IPS-18c (cell line): ENCODE results near the gene GJD3.
"Not testable (repeated sequence)": the region's sequence is repeated elsewhere in the genome, so short reads cannot be mapped to it uniquely, and the experiment has no call there.

Experiments used
- H3K4me3 ChIP-seq: 2 replicates; pipeline ENCODE4 v1.7.0; 2013; ENCODE audit warnings: low read depth, mild to moderate bottlenecking, low read length, moderate library complexity; ENCODE audit not compliant: insufficient read depth
- H3K9me3 ChIP-seq: one replicate; pipeline ENCODE4 v1.6.1; 2013; ENCODE audit warnings: mild to moderate bottlenecking, low read length, moderate library complexity; ENCODE audit not compliant: control insufficient read depth, insufficient read depth

Gene GJD3

GRCh38 chr17:40364121-40364861 is at the start of gene GJD3:
GJD3 (minus strand) TSS chr17:40364737; CDS start chr17:40363815, 922 bp downstream.
- Histone ChIP-seq H3K4me3 (peak within 1 kb of the TSS; percentile 47), H3K9me3 (peaks cover 6% of the 10 kb centered on the region)

DNA sequence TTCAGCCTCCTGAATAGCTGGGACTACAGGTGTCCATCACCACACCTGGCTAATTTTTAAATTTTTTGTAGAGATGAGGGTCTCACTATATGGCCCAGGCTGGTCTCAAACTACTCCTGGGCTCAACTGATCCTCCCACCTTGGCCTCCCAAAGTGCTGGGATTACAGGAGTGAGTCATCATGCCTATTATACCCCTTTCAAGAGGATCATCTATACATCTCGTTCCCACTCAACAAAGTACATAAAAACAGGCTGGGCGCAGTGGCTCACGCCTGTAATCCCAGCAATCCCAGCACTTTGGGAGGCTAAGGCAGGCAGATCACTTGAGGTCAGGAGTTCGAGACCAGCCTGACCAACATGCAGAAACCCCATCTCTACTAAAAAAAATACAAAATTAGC is 49.8 kb upstream of the GJD3 start:
- not testable (repeated sequence) for H3K9me3 ChIP-seq, H3K4me3 ChIP-seq

DNA sequence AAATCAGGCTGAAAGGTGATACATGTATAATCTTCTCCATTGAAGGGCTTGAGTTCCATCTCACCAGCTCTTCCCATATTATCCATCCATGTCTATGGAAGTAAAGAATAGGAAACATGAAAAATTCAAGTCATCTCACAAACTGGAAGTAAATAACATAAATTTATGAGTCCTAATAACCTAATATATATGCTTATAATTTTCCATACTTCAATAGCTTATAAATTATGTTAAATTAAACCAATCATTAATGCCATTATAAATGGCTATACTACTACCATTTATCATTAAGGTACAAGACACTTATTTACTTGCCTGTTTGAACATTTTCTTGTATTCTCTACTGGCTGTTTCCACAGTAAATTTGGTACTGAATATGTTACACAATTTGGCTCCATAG is 48.3 kb upstream of the GJD3 start:
- H3K9me3 ChIP-seq, result no peaks in the 10 kb centered on the region
- H3K4me3 ChIP-seq, result no peak overlapping the region

DNA sequence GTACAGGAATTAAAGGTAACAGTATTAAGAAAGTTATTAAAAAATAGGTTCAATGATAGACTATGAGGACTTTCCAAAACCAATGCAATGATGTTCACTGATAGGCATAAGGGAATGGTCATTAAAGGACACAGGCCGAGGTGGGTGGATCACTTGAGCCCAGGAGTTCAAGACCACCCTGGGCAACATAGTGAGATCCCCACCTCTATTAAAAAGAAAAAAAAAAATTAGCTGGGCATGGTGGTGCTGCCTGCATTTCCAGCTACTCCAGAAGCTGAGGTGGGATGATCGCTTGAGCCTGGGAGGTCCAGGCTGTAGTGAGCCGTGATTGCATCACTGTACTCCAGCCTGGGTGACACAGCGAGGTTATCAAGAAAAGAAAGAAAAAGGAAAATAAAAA is 47.3 kb upstream of the GJD3 start:
- H3K9me3 ChIP-seq, result no peaks in the 10 kb centered on the region
- H3K4me3 ChIP-seq, result no peak overlapping the region

DNA sequence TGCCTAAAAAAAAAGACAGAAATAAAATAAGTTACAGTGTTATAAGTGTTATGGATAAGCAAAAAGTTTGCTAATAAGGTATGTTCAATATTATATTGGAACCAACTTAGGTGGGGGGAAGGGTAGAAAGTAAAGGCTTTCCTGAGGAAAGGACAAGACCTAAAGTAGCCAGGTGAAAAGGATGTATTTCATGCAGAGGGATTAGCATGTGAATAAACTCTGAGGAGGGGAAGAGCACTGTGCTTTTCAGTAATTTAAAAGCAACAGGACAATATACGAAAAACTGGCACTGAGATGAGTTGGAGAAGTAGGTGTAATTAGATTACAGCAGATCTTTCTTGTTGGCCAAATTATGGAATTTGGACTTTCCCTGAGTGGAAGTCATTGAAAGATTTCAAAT is 45.5 kb upstream of the GJD3 start:
- H3K9me3 ChIP-seq, result no peaks in the 10 kb centered on the region
- no peak overlapping the region for H3K4me3 ChIP-seq

- H3K4me3 ChIP-seq, H3K9me3 ChIP-seq: not testable (repeated sequence)
These were observed 45.0 kb upstream of the GJD3 start for GRCh38 chr17:40409540-40409939.

- H3K9me3 ChIP-seq, result no peaks in the 10 kb centered on the region
- no peak overlapping the region for H3K4me3 ChIP-seq
These were observed 42.9 kb upstream of the GJD3 start for GRCh38 chr17:40407460-40407859.

DNA sequence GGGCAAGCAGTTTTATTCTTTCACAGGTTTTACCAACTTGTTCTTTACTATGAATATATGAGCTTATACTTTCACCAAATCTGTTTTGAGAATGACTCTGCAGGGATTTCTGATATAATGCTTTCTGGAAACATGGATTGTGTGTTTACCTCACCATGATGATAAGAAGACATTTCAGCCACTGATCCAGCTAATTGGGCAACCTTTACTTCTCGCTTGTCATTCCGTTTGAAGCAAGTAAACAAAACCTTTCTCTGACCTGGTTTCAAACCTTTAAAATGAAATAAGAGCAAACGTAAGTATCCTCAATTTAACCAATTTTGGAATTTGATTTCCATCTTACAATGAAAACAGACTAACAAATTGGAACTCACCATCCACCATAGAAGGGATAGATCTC is 39.5 kb upstream of the GJD3 start:
- no peaks in the 10 kb centered on the region for H3K9me3 ChIP-seq
- no peak overlapping the region for H3K4me3 ChIP-seq

DNA sequence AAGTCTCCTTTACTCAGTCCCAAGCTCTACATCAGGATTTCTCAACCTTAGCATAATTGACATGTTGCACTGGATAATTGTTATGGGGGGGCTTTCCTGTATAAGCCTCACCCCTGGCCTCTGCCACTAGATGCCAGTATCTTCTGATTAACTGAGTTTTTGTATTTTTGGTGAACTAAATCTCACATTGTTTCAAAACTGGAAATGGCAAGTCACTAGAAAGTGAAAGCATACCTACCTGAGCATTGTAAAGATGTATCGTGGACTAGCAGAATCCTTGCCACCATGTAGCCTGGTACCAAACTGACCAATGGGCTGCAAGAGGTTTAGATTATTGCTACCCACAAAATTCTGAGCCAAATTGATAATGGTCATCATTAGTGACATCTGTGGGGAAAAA is 38.1 kb upstream of the GJD3 start:
- Histone ChIP-seq H3K4me3 (no peak overlapping the region), H3K9me3 (no peaks in the 10 kb centered on the region)

DNA sequence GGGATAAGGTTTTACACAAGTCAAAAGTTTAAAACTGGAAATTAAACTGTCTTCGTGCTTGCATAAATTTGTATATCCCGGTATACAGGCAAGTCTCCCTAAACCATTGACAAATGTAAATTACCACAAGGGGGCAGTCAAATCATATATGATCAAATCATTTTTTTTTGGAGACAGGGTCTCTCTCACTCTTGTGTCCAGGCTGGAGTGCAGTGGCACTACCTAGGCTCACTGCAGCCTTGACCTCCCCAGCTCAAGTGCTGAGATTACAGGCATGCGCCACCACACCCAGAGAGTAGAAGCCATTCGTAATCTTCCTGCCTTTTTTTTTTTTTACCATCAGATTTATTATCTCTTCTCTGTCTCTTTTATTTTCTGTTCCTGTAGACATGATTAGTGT is 34.6 kb upstream of the GJD3 start:
- no peak overlapping the region for H3K4me3 ChIP-seq

DNA sequence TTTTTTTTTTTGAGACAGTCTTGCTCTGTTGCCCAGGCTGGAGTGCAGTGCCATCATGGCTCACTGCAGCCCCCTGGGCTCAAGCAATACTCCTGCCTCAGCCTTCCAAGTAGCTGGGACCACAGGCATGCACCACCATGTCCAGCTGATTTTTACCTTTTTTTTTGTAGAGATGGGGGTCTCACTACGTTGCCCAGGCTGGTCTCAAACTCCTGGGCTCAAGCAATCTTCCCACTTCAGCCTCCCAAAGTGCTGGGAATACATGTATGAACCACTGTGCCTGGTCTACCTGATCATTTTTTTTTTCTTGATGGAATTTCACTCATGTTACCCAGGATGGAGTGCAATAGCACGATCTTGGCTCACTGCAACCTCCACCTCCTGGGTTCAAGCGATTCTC is 22.0 kb upstream of the GJD3 start:
- H3K4me3 ChIP-seq, H3K9me3 ChIP-seq: not testable (repeated sequence)

More for the DNA sequence above, 34.6 kb upstream of the GJD3 start:
- H3K9me3 ChIP-seq, result no peaks in the 10 kb centered on the region

- no peaks in the 10 kb centered on the region for H3K9me3 ChIP-seq
- no peak overlapping the region for H3K4me3 ChIP-seq
These were observed 17.7 kb upstream of the GJD3 start for GRCh38 chr17:40382251-40382650.

DNA sequence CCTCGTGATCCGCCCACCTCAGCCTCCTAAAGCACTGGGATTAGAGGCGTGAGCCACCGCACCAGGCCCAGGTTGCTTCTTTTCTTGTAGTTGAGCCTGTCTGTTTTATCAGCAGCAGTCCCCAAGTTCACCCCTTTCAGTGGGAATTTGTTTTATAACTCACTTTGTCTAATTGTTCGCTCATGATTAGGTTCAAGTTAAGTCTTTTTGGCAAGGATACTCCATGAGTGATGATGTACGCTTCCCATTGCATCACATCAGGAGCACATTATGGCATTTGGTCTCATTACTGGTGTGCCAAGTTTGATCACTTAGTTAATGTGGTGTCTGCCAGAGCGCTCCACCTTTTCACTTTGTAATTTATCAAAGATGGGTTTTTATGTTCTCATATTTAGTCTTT is 14.4 kb upstream of the GJD3 start:
- Histone ChIP-seq H3K4me3 (no peak overlapping the region), H3K9me3 (no peaks in the 10 kb centered on the region)

GRCh38 chr17:40377832-40378231 is 13.3 kb upstream of the GJD3 start:
- H3K4me3 ChIP-seq, result no peak overlapping the region
- H3K9me3 ChIP-seq, result no peaks in the 10 kb centered on the region

DNA sequence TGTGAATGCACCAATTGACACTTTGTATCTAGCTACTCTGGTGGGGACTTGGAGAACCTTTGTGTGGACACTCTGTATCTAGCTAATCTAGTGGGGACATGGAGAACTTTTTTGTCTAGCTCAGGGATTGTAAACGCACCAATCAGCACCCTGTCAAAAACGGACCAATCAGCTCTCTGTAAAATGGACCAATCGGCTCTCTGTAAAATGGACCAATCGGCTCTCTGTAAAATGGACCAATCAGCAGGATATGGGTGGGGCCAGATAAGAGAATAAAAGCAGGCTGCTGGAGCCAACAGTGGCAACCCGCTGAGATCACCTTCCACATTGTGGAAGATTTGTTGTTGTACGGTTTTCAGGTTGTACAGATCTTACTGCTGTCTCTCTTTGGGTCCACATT is 12.0 kb upstream of the GJD3 start:
- H3K4me3 ChIP-seq, H3K9me3 ChIP-seq: not testable (repeated sequence)

GRCh38 chr17:40375786-40376185 is 11.2 kb upstream of the GJD3 start:
- not testable (repeated sequence) for H3K9me3 ChIP-seq, H3K4me3 ChIP-seq

GRCh38 chr17:40374821-40375498 is 10.4 kb upstream of the GJD3 start:
- Histone ChIP-seq H3K4me3 (no peak overlapping the region), H3K9me3 (peaks cover 2% of the 10 kb centered on the region)

DNA sequence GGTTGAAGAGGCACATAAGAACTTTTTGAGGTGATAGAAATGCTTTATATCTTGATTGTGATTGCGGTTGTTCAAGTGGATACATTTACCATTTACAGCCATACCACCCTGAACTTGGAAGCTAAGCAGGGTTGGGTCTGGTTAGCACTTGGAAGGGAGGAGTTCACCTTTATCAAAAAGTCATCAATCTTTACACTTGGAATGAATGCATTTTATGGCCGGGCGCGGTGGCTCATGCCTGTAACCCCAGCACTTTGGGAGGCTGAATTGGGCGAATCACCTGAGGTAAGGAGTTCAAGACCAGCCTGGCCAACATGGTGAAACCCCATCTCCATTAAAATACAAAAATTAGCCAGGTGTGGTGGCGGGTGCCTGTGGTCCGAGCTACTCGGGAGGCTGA is 9.5 kb upstream of the GJD3 start:
- H3K4me3 ChIP-seq, result no peak overlapping the region

DNA sequence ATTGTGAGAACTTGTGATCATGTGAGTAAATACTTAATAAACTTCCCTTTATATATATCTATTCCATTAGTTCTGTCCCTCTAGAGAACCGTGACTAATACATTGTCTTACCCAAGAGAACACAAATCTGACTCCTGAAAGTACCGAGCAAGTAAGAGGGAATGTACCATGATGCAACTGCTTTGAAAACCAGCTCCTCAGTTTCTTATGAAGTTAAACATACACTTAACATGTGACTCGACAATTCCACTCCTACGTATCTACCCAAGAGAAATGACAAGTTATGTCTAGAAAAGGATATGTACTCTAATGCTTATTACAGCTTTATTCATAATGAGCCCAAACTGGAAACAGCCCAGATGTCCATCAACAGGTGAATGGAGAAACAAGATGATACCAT is 8.8 kb upstream of the GJD3 start:
- H3K4me3 ChIP-seq, result no peak overlapping the region
- peaks cover 2% of the 10 kb centered on the region for H3K9me3 ChIP-seq

More for the DNA sequence above, 9.5 kb upstream of the GJD3 start:
- peaks cover 2% of the 10 kb centered on the region for H3K9me3 ChIP-seq
